PC-9 (cell line): ENCODE measurements around the gene ALX4. TPM values are rescaled to one million over a fixed set of nuclear protein-coding genes. Genes with fewer than 3 reads are reported as not detected.

Experiments used
- BruUV-seq: library from RNA; stranded (reverse); fragments of 400-500 nt; replicated peaks from 2 replicates; lab custom pipeline; 2021; lab: Mats Ljungman, UMichigan
- CTCF ChIA-PET: fragments of 300-600 bp; sonication (Branson Sonifier 250); formaldehyde crosslinking; loops from one replicate; lab custom pipeline; 2022; ENCODE audit warnings: antibody characterized with exemption; lab: Charles Lee
- POLR2A ChIA-PET: fragments of 300-600 bp; sonication (Branson Sonifier 250); formaldehyde crosslinking; loops from one replicate; lab custom pipeline; 2022; ENCODE audit warnings: antibody characterized with exemption; ENCODE audit not compliant: unreplicated experiment; lab: Charles Lee
- DNase-seq, 2 experiments: peaks; one replicate each; pipeline versions ENCODE4 v3.0.0 to v3.0.0-alpha.2; 2015 to 2022; ENCODE audit warnings: mixed read lengths in 1 of 2
- H2AFZ ChIP-seq: fragments of 200-600 bp; sonication (generic); 2 replicates; pipeline ENCODE4 v1.8.1; 2017; ENCODE audit warnings: antibody characterized with exemption
- H3F3A ChIP-seq: fragments of 200-600 bp; sonication (generic); 2 replicates; pipeline ENCODE4 v1.8.1; 2017; ENCODE audit warnings: antibody characterized with exemption, mild to moderate bottlenecking, low read depth; ENCODE audit not compliant: insufficient read depth
- H3K27ac ChIP-seq: fragments of 200-600 bp; sonication (generic); 2 replicates; pipeline ENCODE4 v1.6.1; 2016; ENCODE audit warnings: mixed run types
- H3K27me3 ChIP-seq: fragments of 200-600 bp; sonication (generic); 2 replicates; pipeline ENCODE4 v1.6.1; 2016; ENCODE audit warnings: low read depth, mixed run types; ENCODE audit not compliant: insufficient read depth
- H3K36me3 ChIP-seq: fragments of 200-600 bp; sonication (generic); 2 replicates; pipeline ENCODE4 v1.6.1; 2016; ENCODE audit warnings: low read depth, mixed run types
- H3K4me1 ChIP-seq: fragments of 200-600 bp; sonication (generic); replicated peaks from 2 replicates; pipeline ENCODE4 v1.6.1; 2016; ENCODE audit warnings: mixed run types; ENCODE audit not compliant: insufficient read depth
- H3K4me2 ChIP-seq: fragments of 200-600 bp; sonication (generic); 2 replicates; pipeline ENCODE4 v1.6.1; 2017; ENCODE audit warnings: mixed run types
- H3K4me3 ChIP-seq: fragments of 200-600 bp; sonication (generic); 2 replicates; pipeline ENCODE4 v1.6.1; 2016; ENCODE audit warnings: mixed run types
- H3K79me2 ChIP-seq: fragments of 200-600 bp; sonication (generic); 2 replicates; pipeline ENCODE4 v1.6.1; 2017; ENCODE audit warnings: low read depth, mixed run types
- H3K9me2 ChIP-seq: fragments of 200-600 bp; sonication (generic); 2 replicates; pipeline ENCODE4 v1.8.1; 2017; ENCODE audit warnings: mild to moderate bottlenecking; ENCODE audit not compliant: insufficient read depth
- H3K9me3 ChIP-seq: fragments of 200-600 bp; sonication (generic); 2 replicates; pipeline ENCODE4 v1.8.1; 2016; ENCODE audit warnings: low read depth; ENCODE audit not compliant: insufficient read depth
- H4K20me1 ChIP-seq: fragments of 200-600 bp; sonication (generic); 2 replicates; pipeline ENCODE4 v1.8.1; 2017; ENCODE audit not compliant: insufficient read depth
- CTCF ChIP-seq: fragments of 200-600 bp; sonication (generic); conservative IDR thresholded peaks from 2 replicates; pipeline ENCODE4 v1.6.1; 2017; ENCODE audit warnings: mixed run types, antibody characterized with exemption, mild to moderate bottlenecking, moderate library complexity
- EZH2 ChIP-seq: fragments of 200-600 bp; sonication (generic); IDR thresholded peaks from 2 replicates; pipeline ENCODE4 v1.8.0; 2017; ENCODE audit warnings: antibody characterized with exemption, low read depth
- intact Hi-C: fragments of 100-400 bp; cut with micrococcal nuclease; formaldehyde crosslinking; loops from one replicate; pipeline ENCODE4 v1.10.0; 2022; ENCODE audit not compliant: unreplicated experiment
- total RNA-seq: library from RNA; stranded (reverse); gene quantifications from 2 replicates; pipeline ENCODE4 v1.2.3, GENCODE V29; 2021

Gene ALX4
- total RNA-seq, 1 experiment from 2014 or later: not detected

GRCh38 chr11:44306918-44307244 lies 3.1 kb downstream of the ALX4 start:
- Histone ChIP-seq H3K27me3 (peaks cover 13% of the 10 kb centered on the region; the same call in 1 of the 2 replicates), H3K9me2 (no peaks in the 10 kb centered on the region), H3K4me3 (no peak overlapping the region), H3F3A (no peaks in the 10 kb centered on the region), H3K9me3 (no peaks in the 10 kb centered on the region), H3K27ac (no peak overlapping the region), H4K20me1 (no peaks in the 10 kb centered on the region), H2AFZ (no peak overlapping the region), H3K36me3 (no peaks in the 10 kb centered on the region), H3K4me1 (peaks cover 8% of the 10 kb centered on the region), H3K79me2 (no peaks in the 10 kb centered on the region), H3K4me2 (no peak overlapping the region)
- POLR2A ChIA-PET: no interaction called here
- TF ChIP-seq EZH2 (no peak), CTCF (no peak)
- intact Hi-C loops: no loop called here
- CTCF ChIA-PET: no interaction called here
- DNase-seq: no peak
- BruUV-seq: no TSS peak

GRCh38 chr11:44306052-44306917 lies 3.7 kb downstream of the ALX4 start:
- peaks cover 14% of the 10 kb centered on the region for H3K4me1 ChIP-seq
- TF ChIP-seq CTCF (no peak), EZH2 (no peak)
- no peaks in the 10 kb centered on the region for H3K79me2 ChIP-seq
- H3F3A ChIP-seq: peaks cover 4% of the 10 kb centered on the region; the same call in 1 of the 2 replicates
- no TSS peak for BruUV-seq
- no peaks in the 10 kb centered on the region for H3K9me3 ChIP-seq
- H3K4me3 ChIP-seq: no peak overlapping the region
- H3K27me3 ChIP-seq: peaks cover 10% of the 10 kb centered on the region; the same call in 1 of the 2 replicates
- H4K20me1 ChIP-seq: no peaks in the 10 kb centered on the region
- POLR2A ChIA-PET: no interaction called here
- CTCF ChIA-PET: no interaction called here
- no peak overlapping the region for H3K4me2 ChIP-seq
- no peak for DNase-seq
- H3K27ac ChIP-seq: no peak overlapping the region
- no peaks in the 10 kb centered on the region for H3K9me2 ChIP-seq
- no peak overlapping the region for H2AFZ ChIP-seq
- no peaks in the 10 kb centered on the region for H3K36me3 ChIP-seq
- intact Hi-C loops: no loop called here

GRCh38 chr11:44305470-44306051 lies 4.4 kb downstream of the ALX4 start:
- Histone ChIP-seq H3K27ac (no peak overlapping the region), H3K4me1 (peaks cover 21% of the 10 kb centered on the region), H3K4me3 (no peak overlapping the region), H3K9me3 (no peaks in the 10 kb centered on the region), H3K79me2 (no peaks in the 10 kb centered on the region), H2AFZ (no peak overlapping the region), H3K4me2 (no peak overlapping the region), H3K36me3 (no peaks in the 10 kb centered on the region), H4K20me1 (no peaks in the 10 kb centered on the region), H3K9me2 (no peaks in the 10 kb centered on the region), H3K27me3 (peaks cover 10% of the 10 kb centered on the region; the same call in 1 of the 2 replicates), H3F3A (peaks cover 11% of the 10 kb centered on the region; the same call in 1 of the 2 replicates)
- DNase-seq: no peak
- intact Hi-C loops: no loop called here
- POLR2A ChIA-PET: no interaction called here
- no TSS peak for BruUV-seq
- CTCF ChIA-PET: no interaction called here
- TF ChIP-seq EZH2 (no peak), CTCF (no peak)
